ENCODE results near the gene JAKMIP2. TPM values are rescaled to one million over a fixed set of nuclear protein-coding genes. Genes with fewer than 3 reads are reported as not detected.

The JAKMIP2 gene
- polyA plus RNA-seq, 12 donors: 1.1 to 14.1 (median 3.1) TPM; not detected in 1

GRCh38 chr5:147789820-147790219 is 7.3 kb upstream of the JAKMIP2 start:
- no peak for DNase-seq

- no peak for DNase-seq
These were observed 5.5 kb upstream of the JAKMIP2 start for GRCh38 chr5:147788023-147788422.

DNA sequence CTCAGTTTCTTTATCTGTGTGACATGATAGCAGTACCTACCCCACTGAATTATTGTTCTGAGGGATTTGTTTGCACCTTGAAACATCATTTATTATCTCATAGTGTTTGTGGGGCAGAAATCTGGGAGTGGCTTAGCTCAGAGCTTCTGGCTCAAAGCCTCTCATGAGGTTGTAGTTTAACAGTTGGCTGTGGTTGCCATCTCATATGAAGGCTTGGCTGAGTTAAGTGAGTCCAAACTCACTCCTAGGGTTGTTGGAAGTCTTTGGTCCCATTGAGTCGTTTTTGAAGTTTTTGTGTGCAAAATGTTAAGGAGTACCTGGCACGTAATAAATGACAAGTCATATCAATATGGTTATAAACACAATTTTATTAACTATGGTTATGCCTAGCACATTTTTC is 3.6 kb upstream of the JAKMIP2 start:
- DNase-seq: no peak

- DNase-seq: no peak
These were observed 1.8 kb upstream of the JAKMIP2 start for GRCh38 chr5:147784146-147784987.

GRCh38 chr5:147780924-147781573 is 1.5 kb downstream of the JAKMIP2 start:
- no peak for DNase-seq

- no peak for DNase-seq
These were observed 2.8 kb downstream of the JAKMIP2 start for GRCh38 chr5:147779694-147780093.

DNA sequence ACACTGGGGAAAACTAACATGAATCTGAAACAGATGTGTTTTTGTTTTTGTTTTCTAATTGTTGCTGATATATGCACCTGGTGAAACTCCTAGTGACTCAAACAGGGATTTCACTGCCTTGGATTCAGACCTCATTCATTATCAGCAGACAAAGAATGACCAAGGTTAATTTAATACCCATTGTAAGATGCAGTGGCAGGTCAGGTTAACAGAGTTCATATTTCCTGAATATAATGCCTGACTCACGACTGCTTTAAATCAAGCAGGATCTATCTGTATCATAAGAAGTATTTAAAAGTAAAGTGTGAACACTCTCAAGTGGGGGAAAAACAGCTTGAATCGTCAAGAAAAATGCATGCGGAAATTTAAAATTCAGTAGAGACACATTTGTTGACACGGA is 5.5 kb downstream of the JAKMIP2 start:
- no peak for DNase-seq

- no peak for DNase-seq
These were observed 8.9 kb downstream of the JAKMIP2 start for GRCh38 chr5:147773587-147773986.

GRCh38 chr5:147773139-147773538 is 9.4 kb downstream of the JAKMIP2 start:
- DNase-seq: no peak

DNA sequence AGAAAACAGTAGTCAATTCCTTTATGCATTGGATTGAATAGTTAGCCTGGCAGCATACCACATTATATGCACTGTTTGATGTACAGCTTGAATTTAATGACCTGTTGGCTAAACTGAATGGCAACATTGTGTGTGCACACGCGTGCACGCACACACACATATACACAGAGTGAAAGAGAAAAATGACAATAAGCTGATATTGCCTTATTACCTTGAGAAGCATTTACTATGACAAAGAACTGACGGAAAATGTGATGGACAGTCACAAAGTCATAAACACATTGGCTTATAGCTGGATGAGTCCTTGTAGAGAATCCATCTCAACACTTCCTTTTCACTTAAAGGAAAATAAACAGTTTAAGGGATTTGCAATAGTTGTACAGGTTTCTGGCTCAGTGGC is 15.5 kb downstream of the JAKMIP2 start:
- no peak for DNase-seq

GRCh38 chr5:147763791-147764525 is 18.6 kb downstream of the JAKMIP2 start:
- no peak for DNase-seq

- no peak for DNase-seq
These were observed 22.2 kb downstream of the JAKMIP2 start for GRCh38 chr5:147760086-147760875.

DNA sequence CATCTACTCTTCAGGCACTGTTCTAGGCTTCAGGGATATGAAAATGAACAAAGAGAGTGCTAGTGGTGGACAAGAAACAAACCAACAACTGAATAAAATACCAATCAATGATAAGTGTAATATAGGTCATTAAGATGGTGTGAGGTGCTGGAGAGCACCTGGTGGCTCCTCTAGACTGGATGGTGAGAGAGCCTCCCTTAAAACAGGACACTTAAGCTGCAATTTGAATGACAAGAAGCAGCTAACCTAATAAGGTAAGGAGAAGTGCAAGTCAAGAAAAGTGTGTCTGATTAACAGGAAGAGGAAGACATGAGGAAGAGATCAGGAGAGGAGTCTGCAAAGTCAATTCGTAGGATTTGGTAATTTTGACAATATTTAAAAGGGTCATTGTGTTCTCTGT is 23.1 kb downstream of the JAKMIP2 start:
- no peak for DNase-seq

GRCh38 chr5:147756566-147756965 is 26.0 kb downstream of the JAKMIP2 start:
- DNase-seq: no peak

- DNase-seq: no peak
These were observed 28.0 kb downstream of the JAKMIP2 start for GRCh38 chr5:147754372-147755122.

GRCh38 chr5:147753765-147754164 is 28.8 kb downstream of the JAKMIP2 start:
- DNase-seq: no peak

DNA sequence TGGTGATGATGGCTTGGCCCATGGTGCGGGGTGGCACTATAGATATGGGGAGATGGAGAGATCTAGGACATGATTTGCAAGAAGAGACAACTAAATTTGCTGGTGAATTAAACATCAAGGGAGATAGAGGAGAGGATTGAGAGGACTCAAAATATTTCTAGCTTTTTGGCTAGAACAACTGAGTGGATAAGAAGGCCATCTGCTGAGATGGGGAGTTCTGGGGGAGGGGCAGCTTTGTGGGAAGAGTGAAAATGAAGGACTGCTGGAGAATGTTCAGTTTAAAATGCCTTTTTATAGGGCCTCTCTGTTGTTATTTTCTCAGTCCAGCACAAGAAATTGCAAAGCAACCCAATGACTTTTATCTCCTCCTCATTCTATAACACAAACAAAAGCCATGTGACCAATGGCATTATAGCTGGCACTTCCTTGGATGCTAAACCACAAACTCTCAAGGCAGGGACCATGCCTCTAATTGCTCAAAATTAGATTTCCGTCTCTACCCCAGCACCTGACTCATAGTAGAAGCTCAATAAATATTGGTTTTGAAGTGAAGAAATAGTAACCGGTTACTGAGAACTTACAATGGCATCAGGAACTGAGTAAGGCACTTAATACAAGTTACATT is 29.8 kb downstream of the JAKMIP2 start:
- DNase-seq: no peak

DNA sequence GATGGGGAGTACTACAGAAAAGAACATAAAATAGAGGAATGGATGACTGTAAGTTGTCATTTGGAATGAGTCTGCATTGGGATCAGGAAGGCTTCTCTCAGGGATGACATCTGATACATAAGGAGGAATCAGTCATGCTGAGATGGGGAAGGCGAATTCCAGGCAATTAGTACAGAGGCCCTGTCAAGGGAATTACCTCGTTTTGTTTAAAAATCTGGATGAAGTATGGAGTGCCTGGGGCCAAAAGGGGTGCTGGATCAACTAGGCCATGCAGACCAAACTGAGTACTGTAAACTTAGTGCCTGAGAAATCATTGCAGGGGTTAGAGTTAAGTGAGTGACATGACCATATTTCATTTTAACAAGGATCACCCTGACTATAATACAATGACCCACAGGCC is 30.5 kb downstream of the JAKMIP2 start:
- no peak for DNase-seq

GRCh38 chr5:147751156-147751830 is 31.2 kb downstream of the JAKMIP2 start:
- DNase-seq: no peak

DNA sequence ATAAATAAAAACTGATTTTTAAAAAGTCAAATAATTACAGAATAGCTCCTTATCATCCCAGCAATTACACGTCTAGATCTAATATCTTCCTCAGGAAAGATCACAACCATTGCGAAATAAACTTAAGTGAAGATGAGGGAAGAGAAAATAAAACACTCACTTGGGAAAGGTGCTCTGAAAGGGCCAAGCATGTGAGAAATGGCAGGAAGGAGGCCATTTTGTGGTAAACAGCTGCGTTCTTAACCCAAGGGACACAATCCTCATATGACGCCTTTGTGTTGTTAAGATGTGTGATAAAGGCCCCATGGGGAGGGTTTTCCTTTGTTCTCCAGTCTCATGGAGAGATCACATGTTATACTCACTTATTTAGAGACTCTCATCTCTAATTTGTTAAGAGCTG is 32.5 kb downstream of the JAKMIP2 start:
- no peak for DNase-seq

Measured in muscle of arm (tissue), 12 donors.